Stimulated activated naive B cell treated with anti-CD40 and anti-IgM and Interleukin-4, amounts not matched to agents 10 μg/mL and 1 μg/mL and 100 μg/mL, for 72 hours (primary cell): ENCODE measurements around the gene SLC18B1.

ENCODE experiments used
- ATAC-seq, 2 donors: fragments of 150-1000 bp; cut with Tn5 transposase; replicated peaks; 2 replicates each; pipeline ENCODE4 v1.10.0; 2021; ENCODE audit warnings: moderate library complexity in 1 of 2
- DNase-seq: peaks from one replicate; pipeline ENCODE4 v3.0.0; 2021
- H3K27ac Mint-ChIP-seq: one replicate; pipeline ENCODE4 v1.8.0; 2022; ENCODE audit warnings: mild to moderate bottlenecking, mixed read lengths
- H3K27me3 Mint-ChIP-seq, 2 donors: one replicate each; pipeline ENCODE4 v1.8.0; 2022; ENCODE audit warnings: mixed read lengths in 2 of 2
- H3K36me3 Mint-ChIP-seq, 2 donors: one replicate each; pipeline ENCODE4 v1.8.0; 2022; ENCODE audit warnings: mixed read lengths in 2 of 2, mild to moderate bottlenecking in 1 of 2
- H3K4me1 Mint-ChIP-seq, 2 donors: one replicate each; pipeline ENCODE4 v1.8.0; 2022; ENCODE audit warnings: mixed read lengths in 2 of 2, mild to moderate bottlenecking in 1 of 2
- H3K4me3 Mint-ChIP-seq, 2 donors: one replicate each; pipeline ENCODE4 v1.8.0; 2022; ENCODE audit warnings: mild to moderate bottlenecking in 2 of 2, mixed read lengths in 2 of 2, moderate library complexity in 1 of 2
- H3K9me3 Mint-ChIP-seq, 2 donors: one replicate each; pipeline ENCODE4 v1.8.0; 2022; ENCODE audit warnings: mixed read lengths in 2 of 2, mild to moderate bottlenecking in 1 of 2

Gene SLC18B1

DNA sequence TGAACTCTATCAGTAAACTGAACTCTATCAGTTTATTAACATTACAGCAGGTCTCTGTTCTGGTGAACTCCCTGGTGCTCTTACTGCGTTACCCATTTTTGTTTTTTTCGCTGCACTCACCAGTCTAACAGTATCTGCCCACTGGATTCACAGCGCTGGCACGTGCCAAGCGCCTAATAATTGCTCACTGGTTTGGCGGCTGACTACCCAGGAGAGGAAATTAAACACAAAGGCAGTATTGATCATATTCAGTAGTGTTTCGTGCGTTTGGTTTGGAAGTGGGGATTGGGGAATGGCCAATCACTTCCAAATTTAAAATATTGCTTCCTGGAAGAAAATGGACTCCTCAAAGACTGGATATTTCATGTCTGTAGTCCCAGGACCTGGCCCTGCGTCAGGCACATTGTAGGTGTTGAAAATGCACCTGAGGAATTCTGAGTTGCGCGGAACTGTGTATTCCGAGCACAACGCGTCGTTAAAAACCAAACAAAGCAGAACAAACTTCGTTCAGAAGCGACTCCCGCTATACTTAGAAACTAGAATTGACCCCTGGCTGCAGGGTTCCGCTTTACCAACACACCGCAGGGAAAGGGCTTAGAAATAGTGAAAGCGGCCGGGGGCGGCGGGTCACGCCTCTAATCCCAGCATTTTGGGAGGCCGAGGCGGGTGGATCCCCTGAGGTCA lies 14.9 kb upstream of the SLC18B1 start:
- H3K4me1 Mint-ChIP-seq, result peaks cover 21 to 44% of the 10 kb centered on the region in 2 donors
- no peaks in the 10 kb centered on the region for H3K27me3 Mint-ChIP-seq
- DNase-seq (peak; percentile 59), ATAC-seq (peak; percentile 70 to 71)
- peak overlapping the region; percentile 100 for H3K27ac Mint-ChIP-seq
- H3K36me3 Mint-ChIP-seq, result peaks cover 40 to 47% of the 10 kb centered on the region in 2 donors
- H3K9me3 Mint-ChIP-seq, result no peaks in the 10 kb centered on the region
- peak overlapping the region; percentile 99 to 100 for H3K4me3 Mint-ChIP-seq

DNA sequence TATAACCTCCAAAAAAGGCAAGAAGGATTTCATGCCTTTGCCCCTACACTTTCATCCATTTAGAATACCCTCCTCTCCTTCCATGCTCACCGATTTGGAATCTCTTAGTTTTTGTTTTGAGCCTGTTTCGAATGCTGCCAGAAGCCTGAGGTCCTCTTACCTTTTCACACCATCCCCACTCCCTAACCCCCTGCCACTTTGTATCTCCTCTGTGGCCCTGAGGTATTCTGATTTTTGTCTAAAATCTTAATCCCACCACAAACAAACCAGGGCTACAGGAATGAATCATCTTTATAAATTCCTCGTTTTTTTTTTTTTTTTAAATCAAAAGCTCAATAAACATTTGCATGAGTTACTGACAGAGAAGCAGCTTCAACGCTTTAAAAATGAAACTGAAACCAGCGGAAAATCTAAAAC lies 14.3 kb upstream of the SLC18B1 start:
- DNase-seq (no peak), ATAC-seq (peak in 1 of 2 donors; percentile 0)
- H3K4me3 Mint-ChIP-seq, result peak overlapping the region; percentile 99 to 100
- H3K27ac Mint-ChIP-seq, result peak overlapping the region; percentile 100
- H3K36me3 Mint-ChIP-seq, result peaks cover 36 to 42% of the 10 kb centered on the region in 2 donors
- H3K4me1 Mint-ChIP-seq, result peaks cover 17 to 38% of the 10 kb centered on the region in 2 donors
- H3K9me3 Mint-ChIP-seq, result no peaks in the 10 kb centered on the region
- no peaks in the 10 kb centered on the region for H3K27me3 Mint-ChIP-seq

DNA sequence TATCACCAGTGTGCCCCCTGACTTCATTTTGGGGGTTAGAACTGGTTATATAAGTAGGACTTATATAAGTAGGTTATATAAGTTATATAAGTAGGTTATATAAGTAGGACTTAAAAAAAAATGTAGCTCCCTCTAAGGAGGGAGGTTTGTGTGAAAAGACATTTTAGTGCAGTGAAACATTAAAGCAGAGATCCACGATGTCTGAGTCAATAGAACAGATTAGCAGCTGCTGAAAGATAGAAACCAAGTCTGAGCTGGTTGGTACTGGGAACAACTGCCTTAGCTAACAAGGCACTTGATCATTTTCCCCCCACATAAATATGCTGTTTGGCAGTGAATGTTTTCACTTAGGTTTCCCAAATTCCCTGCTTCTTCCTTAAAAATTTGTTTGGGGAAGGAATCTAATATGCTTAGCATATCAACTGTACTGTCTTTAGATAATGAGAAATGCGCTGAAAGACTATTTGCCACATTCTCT lies 13.9 kb upstream of the SLC18B1 start:
- H3K27me3 Mint-ChIP-seq, result no peaks in the 10 kb centered on the region
- H3K27ac Mint-ChIP-seq, result peak overlapping the region; percentile 100
- H3K4me3 Mint-ChIP-seq, result peak overlapping the region; percentile 99 to 100
- H3K4me1 Mint-ChIP-seq, result peaks cover 15 to 33% of the 10 kb centered on the region in 2 donors
- peaks cover 31 to 37% of the 10 kb centered on the region in 2 donors for H3K36me3 Mint-ChIP-seq
- DNase-seq (no peak), ATAC-seq (no peak)
- no peaks in the 10 kb centered on the region for H3K9me3 Mint-ChIP-seq

DNA sequence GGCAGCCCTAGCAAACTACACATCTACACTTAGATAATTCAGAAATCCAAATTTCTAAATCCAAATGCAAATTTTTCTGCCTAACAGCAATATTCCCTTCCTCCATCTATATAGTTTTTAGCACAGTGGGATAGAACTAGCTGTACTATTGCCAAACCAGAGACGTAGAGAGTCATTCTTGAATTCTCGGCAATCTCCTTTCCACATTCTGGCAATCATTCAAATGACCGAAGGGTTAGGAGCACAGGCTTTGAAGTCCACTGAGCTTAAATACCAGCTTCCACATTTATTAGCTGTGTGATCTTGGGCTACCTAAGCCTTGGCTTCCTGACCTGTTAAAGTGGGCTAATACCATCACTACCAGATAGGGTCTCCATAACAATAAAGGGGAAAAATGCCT lies 12.8 kb upstream of the SLC18B1 start:
- Mint-ChIP-seq H3K4me3 (no peak overlapping the region), H3K27me3 (peaks cover 0 to 5% of the 10 kb centered on the region in 2 donors), H3K27ac (no peak overlapping the region), H3K36me3 (peaks cover 21 to 27% of the 10 kb centered on the region in 2 donors), H3K4me1 (peaks cover 12 to 23% of the 10 kb centered on the region in 2 donors), H3K9me3 (peaks cover 0 to 2% of the 10 kb centered on the region in 2 donors)
- ATAC-seq (no peak), DNase-seq (no peak)

DNA sequence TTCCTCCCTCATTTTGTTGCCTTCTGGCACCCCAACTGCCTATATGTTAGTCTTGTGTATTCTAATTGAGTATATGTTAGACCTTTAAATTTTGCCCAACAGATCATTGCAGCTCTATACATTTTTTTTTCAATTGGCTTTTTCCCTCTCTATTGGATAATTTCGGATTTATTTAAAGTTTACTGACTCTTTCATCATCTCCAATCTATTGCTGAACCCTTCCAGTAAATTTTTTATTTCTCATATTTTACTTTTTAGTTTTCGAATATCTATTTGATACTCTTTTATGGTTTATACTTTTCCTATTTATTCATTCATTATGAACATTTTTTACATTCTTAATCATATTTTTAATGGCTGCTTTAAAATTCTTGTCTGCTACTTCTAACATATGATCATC lies 7.1 kb upstream of the SLC18B1 start:
- DNase-seq (no peak), ATAC-seq (no peak)
- no peak overlapping the region for H3K27ac Mint-ChIP-seq
- peaks cover 3 to 4% of the 10 kb centered on the region in 2 donors for H3K4me1 Mint-ChIP-seq
- peaks cover 0 to 13% of the 10 kb centered on the region in 2 donors for H3K27me3 Mint-ChIP-seq
- H3K4me3 Mint-ChIP-seq, result no peak overlapping the region
- H3K36me3 Mint-ChIP-seq, result no peaks in the 10 kb centered on the region
- peaks cover 0 to 3% of the 10 kb centered on the region in 2 donors for H3K9me3 Mint-ChIP-seq

DNA sequence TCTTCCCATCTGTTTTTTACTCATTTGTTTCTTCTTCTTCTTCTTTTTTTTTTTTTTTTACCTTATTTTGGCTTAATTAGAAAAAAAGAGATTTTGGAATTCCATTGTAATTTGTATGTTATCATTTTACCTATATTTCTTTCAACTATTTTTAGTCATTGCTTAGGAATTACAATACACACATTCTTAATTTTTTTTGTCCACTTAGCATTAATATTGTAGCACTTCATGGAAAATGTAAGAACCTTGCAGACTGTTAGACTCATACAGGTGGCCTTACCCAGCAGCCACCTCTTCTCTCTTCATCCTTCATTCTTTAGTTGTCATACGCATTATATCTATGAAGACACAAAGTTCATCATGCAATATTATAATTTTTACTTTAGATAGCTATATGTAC lies 5.8 kb upstream of the SLC18B1 start:
- Mint-ChIP-seq H3K27me3 (peaks cover 0 to 13% of the 10 kb centered on the region in 2 donors), H3K4me3 (no peak overlapping the region), H3K27ac (no peak overlapping the region), H3K4me1 (peaks cover 3 to 5% of the 10 kb centered on the region in 2 donors), H3K9me3 (peaks cover 0 to 3% of the 10 kb centered on the region in 2 donors), H3K36me3 (no peaks in the 10 kb centered on the region)
- DNase-seq, result no peak
- ATAC-seq, result no peak

DNA sequence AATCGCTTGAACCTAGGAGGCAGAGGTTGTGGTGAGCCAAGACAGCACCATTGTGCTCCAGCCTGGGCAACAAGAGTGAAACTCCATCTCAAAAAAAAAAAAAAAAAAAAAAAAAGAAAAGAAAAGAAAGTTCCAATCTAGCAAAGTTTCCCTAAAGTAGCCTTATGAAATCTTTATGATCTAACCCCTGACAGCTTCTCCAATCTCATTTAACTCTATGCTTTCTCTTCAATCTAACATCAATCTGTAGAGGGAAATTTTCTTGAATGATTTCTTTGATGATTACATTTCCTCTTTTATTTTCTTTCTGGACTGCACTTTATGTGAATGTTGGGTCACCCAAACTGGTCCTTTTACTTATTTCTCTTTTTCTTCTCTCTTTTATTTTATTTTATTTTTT lies 2.2 kb upstream of the SLC18B1 start:
- Mint-ChIP-seq H3K4me1 (peaks cover 1 to 5% of the 10 kb centered on the region in 2 donors), H3K36me3 (peaks cover 0 to 3% of the 10 kb centered on the region in 2 donors), H3K27ac (no peak overlapping the region), H3K27me3 (peaks cover 0 to 8% of the 10 kb centered on the region in 2 donors), H3K9me3 (peaks cover 0 to 1% of the 10 kb centered on the region in 2 donors), H3K4me3 (no peak overlapping the region)
- no peak for ATAC-seq
- no peak for DNase-seq

DNA sequence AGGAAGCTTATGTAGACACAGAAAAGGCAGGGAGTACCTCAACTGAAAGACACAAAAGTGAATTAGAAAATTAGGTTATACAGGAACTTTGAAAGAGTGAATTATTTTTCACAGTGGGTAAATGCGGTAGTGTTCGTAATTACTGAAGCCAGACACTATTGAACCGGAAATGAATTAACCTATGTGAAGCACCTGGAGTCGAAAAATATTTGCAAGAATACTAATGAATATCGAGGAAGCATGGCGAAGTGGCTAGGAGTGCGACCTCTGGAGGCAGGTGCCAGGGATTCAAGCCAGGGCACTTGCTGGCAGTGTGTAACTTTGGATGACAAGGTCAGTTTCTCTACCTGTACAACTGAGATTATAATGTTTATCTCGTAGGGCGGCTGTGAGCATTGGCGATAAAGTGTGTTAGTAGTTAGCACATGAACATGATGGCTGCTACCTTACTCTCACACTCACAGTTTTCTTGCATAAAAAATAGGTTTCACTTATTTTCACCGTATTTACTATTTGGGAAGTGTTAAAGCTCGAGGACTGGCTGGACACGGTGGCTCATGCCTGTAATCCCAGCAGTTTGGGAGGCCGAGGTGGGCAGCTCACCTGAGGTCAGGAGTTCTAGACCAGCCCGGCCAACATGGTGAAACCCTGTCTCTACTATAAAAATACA lies 567 bp upstream of the SLC18B1 start:
- ATAC-seq, result peak; percentile 87 to 89
- peak; percentile 63 for DNase-seq
- Mint-ChIP-seq H3K9me3 (no peaks in the 10 kb centered on the region), H3K27ac (no peak overlapping the region), H3K4me3 (no peak overlapping the region), H3K36me3 (peaks cover 3 to 4% of the 10 kb centered on the region in 2 donors), H3K4me1 (peaks cover 5% of the 10 kb centered on the region in 2 donors), H3K27me3 (no peaks in the 10 kb centered on the region)

DNA sequence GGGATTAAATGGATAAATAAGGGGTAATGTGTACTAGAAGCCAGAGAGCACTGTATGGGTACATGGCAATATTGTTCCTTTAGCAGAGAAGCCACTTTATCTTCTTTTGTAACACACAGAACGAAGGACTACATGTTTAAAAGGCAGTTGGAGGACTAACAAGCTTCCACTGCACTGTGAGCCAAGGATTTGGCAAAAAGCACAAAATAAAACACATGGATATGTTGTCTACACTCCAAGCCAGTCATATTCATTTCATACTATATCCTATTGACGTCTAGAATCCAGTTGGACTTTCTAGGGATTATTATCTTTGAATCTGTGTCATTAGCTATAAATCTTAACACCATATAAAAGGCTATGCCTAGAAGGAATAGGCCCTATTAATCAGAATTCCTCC lies 3.0 kb downstream of the SLC18B1 start:
- H3K9me3 Mint-ChIP-seq, result no peaks in the 10 kb centered on the region
- no peak overlapping the region for H3K4me3 Mint-ChIP-seq
- H3K4me1 Mint-ChIP-seq, result peaks cover 3 to 5% of the 10 kb centered on the region in 2 donors
- peaks cover 6 to 19% of the 10 kb centered on the region in 2 donors for H3K36me3 Mint-ChIP-seq
- H3K27ac Mint-ChIP-seq, result no peak overlapping the region
- DNase-seq, result no peak
- ATAC-seq, result no peak
- no peaks in the 10 kb centered on the region for H3K27me3 Mint-ChIP-seq

DNA sequence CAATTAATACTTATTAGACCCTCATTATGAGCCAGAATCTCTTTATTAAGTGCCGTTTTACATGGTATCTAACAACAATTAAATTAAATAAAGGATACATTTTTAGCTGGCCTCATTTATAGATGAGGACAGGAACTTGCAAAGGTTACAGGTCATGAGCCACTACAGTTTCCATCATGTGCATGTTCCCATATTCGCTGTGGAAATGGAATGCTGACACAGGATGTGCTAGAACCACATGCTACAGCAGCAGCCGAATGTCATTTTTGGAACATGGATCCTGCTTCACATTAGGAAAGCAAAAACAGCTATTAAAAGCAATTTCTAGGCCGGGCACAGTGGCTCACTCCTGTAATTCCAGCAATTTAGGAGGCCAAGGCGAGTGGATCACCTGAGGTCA lies 5.9 kb downstream of the SLC18B1 start:
- no peak for DNase-seq
- Mint-ChIP-seq H3K27ac (no peak overlapping the region), H3K27me3 (no peaks in the 10 kb centered on the region), H3K4me1 (peaks cover 6 to 10% of the 10 kb centered on the region in 2 donors), H3K36me3 (peaks cover 13 to 32% of the 10 kb centered on the region in 2 donors), H3K4me3 (no peak overlapping the region), H3K9me3 (peaks cover 0 to 2% of the 10 kb centered on the region in 2 donors)
- ATAC-seq, result no peak

DNA sequence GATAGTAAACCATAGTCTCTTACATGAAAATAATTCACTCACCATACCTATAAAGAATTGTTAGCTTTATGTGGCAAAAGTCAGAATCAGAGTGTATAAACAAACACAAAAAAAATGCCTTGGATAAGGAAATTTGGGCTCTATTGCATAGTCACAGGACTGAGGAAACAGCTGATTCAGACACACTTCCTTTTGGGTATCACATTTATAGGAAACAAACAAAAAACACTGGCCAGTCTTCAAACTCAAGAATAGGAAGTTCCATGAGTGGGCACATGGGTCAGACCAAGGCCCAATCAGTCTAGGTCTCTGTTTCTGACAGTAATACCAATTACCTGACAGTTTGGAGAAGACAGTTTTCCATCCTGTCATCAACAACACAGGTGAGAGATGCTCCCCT lies 8.0 kb downstream of the SLC18B1 start:
- Mint-ChIP-seq H3K9me3 (peaks cover 0 to 2% of the 10 kb centered on the region in 2 donors), H3K4me3 (no peak overlapping the region), H3K4me1 (peaks cover 6 to 10% of the 10 kb centered on the region in 2 donors), H3K27me3 (no peaks in the 10 kb centered on the region), H3K27ac (no peak overlapping the region), H3K36me3 (peaks cover 21 to 42% of the 10 kb centered on the region in 2 donors)
- ATAC-seq (no peak), DNase-seq (no peak)

DNA sequence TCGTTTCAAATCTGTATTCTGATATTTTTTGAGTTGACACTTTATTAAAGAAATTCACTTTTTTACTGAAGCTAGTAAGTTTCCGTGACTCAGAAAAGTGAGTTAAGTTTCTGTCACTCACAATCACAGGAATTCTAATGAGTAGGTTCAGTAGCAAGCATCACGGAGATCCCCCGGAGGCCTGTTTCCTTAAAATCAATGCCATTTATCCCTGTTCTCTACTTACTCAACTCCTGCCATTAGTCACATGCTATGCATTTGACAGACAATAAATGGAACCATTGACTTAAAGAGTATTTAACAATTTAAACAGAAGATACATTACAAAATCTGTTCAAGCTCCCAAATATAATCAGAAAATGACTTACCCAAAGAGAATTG lies 9.1 kb downstream of the SLC18B1 start:
- DNase-seq (no peak), ATAC-seq (no peak)
- no peaks in the 10 kb centered on the region for H3K27me3 Mint-ChIP-seq
- peaks cover 23 to 44% of the 10 kb centered on the region in 2 donors for H3K36me3 Mint-ChIP-seq
- peaks cover 0 to 2% of the 10 kb centered on the region in 2 donors for H3K9me3 Mint-ChIP-seq
- H3K4me3 Mint-ChIP-seq, result no peak overlapping the region
- no peak overlapping the region for H3K27ac Mint-ChIP-seq
- H3K4me1 Mint-ChIP-seq, result peaks cover 4 to 10% of the 10 kb centered on the region in 2 donors

DNA sequence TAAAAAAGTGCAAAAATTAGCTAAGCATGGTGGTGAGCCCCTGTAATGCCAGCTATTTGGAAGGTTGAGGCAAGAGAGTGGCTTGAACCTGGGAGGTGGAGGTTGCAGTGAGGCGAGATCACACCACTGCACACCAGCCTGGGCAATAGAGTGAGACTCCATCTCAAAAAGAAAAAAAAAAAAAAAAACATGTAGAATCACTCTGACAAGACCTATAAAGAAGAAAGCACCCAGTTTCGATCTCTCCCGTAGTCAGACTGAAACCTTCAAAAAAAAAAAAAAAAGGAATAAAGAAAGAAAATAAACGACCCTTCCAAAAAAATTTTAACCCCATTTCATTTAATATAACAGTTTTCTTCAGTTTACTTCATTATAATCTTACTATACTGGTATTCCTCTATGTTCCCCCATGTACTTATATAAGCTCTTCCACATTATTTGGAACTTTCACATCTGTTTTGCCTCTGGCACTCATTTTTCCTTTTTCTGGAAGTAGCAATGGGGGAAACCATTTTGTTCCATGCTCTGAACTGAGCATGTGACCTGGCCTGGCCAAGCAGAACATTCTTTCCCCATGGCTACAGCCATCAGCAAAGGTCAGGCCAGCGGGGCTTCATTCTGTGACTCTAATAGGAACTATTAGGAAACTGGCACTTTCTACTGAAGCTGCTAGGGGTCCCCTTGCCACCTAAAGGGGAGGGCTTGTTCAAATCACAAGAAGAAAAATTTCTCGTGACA lies 9.6 kb downstream of the SLC18B1 start:
- no peak for DNase-seq
- H3K27me3 Mint-ChIP-seq, result no peaks in the 10 kb centered on the region
- no peak overlapping the region for H3K27ac Mint-ChIP-seq
- ATAC-seq, result peak; percentile 25 to 27
- no peak overlapping the region for H3K4me3 Mint-ChIP-seq
- peaks cover 0 to 2% of the 10 kb centered on the region in 2 donors for H3K9me3 Mint-ChIP-seq
- peaks cover 23 to 46% of the 10 kb centered on the region in 2 donors for H3K36me3 Mint-ChIP-seq
- peaks cover 3 to 10% of the 10 kb centered on the region in 2 donors for H3K4me1 Mint-ChIP-seq

DNA sequence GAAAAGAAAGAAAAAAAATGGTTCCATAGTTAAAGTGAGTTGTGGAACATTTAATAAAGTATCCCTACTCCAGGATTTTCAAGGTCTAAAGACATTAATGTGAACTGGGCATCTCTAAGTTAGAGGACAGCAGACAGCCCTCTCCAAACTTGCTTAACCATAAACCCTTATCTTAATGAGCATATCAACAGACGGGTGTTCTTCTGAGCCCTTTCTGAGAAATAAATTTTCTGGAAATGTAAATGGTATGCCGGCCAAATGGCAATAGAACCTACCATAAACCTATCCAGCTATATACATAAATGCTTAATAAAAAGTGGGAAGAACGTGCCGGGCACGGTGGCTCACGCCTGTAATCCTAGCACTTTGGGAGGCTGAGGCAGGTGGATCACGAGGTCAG lies 12.5 kb downstream of the SLC18B1 start:
- ATAC-seq (no peak), DNase-seq (no peak)
- Mint-ChIP-seq H3K4me1 (peaks cover 3 to 5% of the 10 kb centered on the region in 2 donors), H3K4me3 (no peak overlapping the region), H3K27me3 (no peaks in the 10 kb centered on the region), H3K36me3 (peaks cover 20 to 31% of the 10 kb centered on the region in 2 donors), H3K27ac (no peak overlapping the region), H3K9me3 (peaks cover 0 to 2% of the 10 kb centered on the region in 2 donors)
